Suprapubic skin (tissue), 4 donors: Measurements from ENCODE around the gene STARD3NL. TPM values are rescaled to one million over a fixed set of nuclear protein-coding genes. Genes with fewer than 3 reads are reported as not detected.

ENCODE experiments used
- DNase-seq, 2 donors: peaks; one replicate each; pipeline ENCODE4 v3.0.0-alpha.2; 2019; ENCODE audit warnings: low spot score in 2 of 2
- H3K27ac ChIP-seq: fragments of 200-600 bp; sonication (generic); one replicate; pipeline ENCODE4 v1.5.1; 2019
- H3K27me3 ChIP-seq: fragments of 200-600 bp; sonication (generic); one replicate; pipeline ENCODE4 v1.5.1; 2019
- H3K36me3 ChIP-seq: fragments of 200-600 bp; sonication (generic); one replicate; pipeline ENCODE4 v1.5.1; 2019
- H3K4me1 ChIP-seq: fragments of 200-600 bp; sonication (generic); one replicate; pipeline ENCODE4 v1.5.1; 2019
- H3K4me3 ChIP-seq: fragments of 200-600 bp; sonication (generic); one replicate; pipeline ENCODE4 v1.5.1; 2019; ENCODE audit warnings: mild to moderate bottlenecking
- H3K9me3 ChIP-seq: fragments of 200-600 bp; sonication (generic); one replicate; pipeline ENCODE4 v1.5.1; 2019
- CTCF ChIP-seq, 2 donors: fragments of 200-600 bp in 1 of 2; fragments of 450-650 bp in 1 of 2; sonication (generic) in 1 of 2; IDR thresholded peaks; one replicate each; pipeline ENCODE4 v1.5.1; 2016 to 2019; ENCODE audit warnings: antibody characterized with exemption in 2 of 2, mild to moderate bottlenecking in 1 of 2, moderate library complexity in 1 of 2
- EP300 ChIP-seq: sonication (generic); formaldehyde crosslinking; IDR thresholded peaks from one replicate; pipeline ENCODE4 v1.6.1; 2017; ENCODE audit warnings: antibody characterized with exemption
- POLR2A ChIP-seq, 2 donors: fragments of 450-650 bp; IDR thresholded peaks; one replicate each; pipeline ENCODE4 v1.6.1; 2017; ENCODE audit warnings: antibody characterized with exemption in 2 of 2, mild to moderate bottlenecking in 2 of 2, moderate library complexity in 2 of 2
- POLR2AphosphoS5 ChIP-seq, 3 donors: sonication (generic); formaldehyde crosslinking; IDR thresholded peaks; one replicate each; pipeline ENCODE4 v1.6.1; 2017; ENCODE audit warnings: antibody characterized with exemption in 3 of 3
- WGBS: methylation state at CpG from one replicate; pipeline ENCODE4 v1.1.5; 2018; 5-methylcytosine and 5-hydroxymethylcytosine counted together
- total RNA-seq, 4 donors: library from RNA; depleted of rRNA; stranded (reverse); fragments of >200 nt; gene quantifications; one replicate each; pipeline ENCODE4 v1.1.0, GENCODE V29; 2016

STARD3NL gene
- total RNA-seq, 4 donors from 2014 or later: 7.4 to 12.4 (median 7.9) TPM

GRCh38 chr7:38273286-38273995 is 95.4 kb downstream of the STARD3NL start, which contains the start of gene TARP:
Gene TARP (minus strand): TSS chr7:38273636.
- TF ChIP-seq CTCF (IDR thresholded peaks at IDR 0.05) (no peak), EP300 (no peak), POLR2A (IDR thresholded peaks at IDR 0.05) (no peak), POLR2AphosphoS5 (IDR thresholded peaks at IDR 0.05) (no peak)
- Histone ChIP-seq H3K27ac (no peak within 1 kb of the TSS), H3K9me3 (no peaks in the 10 kb centered on the region), H3K27me3 (no peaks in the 10 kb centered on the region), H3K36me3 (no peaks in the 10 kb centered on the region), H3K4me3 (no peak within 1 kb of the TSS), H3K4me1 (no peaks in the 10 kb centered on the region)
- no peak for DNase-seq
- WGBS: 79% methylated on average over 2 of the region's 2 CpGs

GRCh38 chr7:38274486-38274885 is 96.4 kb downstream of the STARD3NL start:
- H3K36me3 ChIP-seq: no peaks in the 10 kb centered on the region
- WGBS: 80% methylated on average over 4 of the region's 4 CpGs
- no peaks in the 10 kb centered on the region for H3K9me3 ChIP-seq
- TF ChIP-seq POLR2AphosphoS5 (IDR thresholded peaks at IDR 0.05) (no peak), EP300 (no peak), CTCF (IDR thresholded peaks at IDR 0.05) (no peak), POLR2A (IDR thresholded peaks at IDR 0.05) (no peak)
- no peak for DNase-seq
- H3K4me1 ChIP-seq: no peaks in the 10 kb centered on the region
- no peak overlapping the region for H3K27ac ChIP-seq
- no peak overlapping the region for H3K4me3 ChIP-seq
- no peaks in the 10 kb centered on the region for H3K27me3 ChIP-seq

- no peaks in the 10 kb centered on the region for H3K27me3 ChIP-seq
- H3K4me3 ChIP-seq: no peak overlapping the region
- 80% methylated on average over 3 of the region's 3 CpGs for WGBS
- no peaks in the 10 kb centered on the region for H3K9me3 ChIP-seq
- H3K4me1 ChIP-seq: no peaks in the 10 kb centered on the region
- no peaks in the 10 kb centered on the region for H3K36me3 ChIP-seq
- no peak for TF ChIP-seq POLR2A (IDR thresholded peaks at IDR 0.05)
- no peak for TF ChIP-seq EP300
- no peak for TF ChIP-seq CTCF (IDR thresholded peaks at IDR 0.05)
- H3K27ac ChIP-seq: no peak overlapping the region
- DNase-seq: no peak
Measured at GRCh38 chr7:38274927-38275620, 97.0 kb downstream of the STARD3NL start.

GRCh38 chr7:38276096-38276877 is 98.2 kb downstream of the STARD3NL start:
- Histone ChIP-seq H3K4me1 (no peaks in the 10 kb centered on the region), H3K4me3 (no peak overlapping the region), H3K9me3 (no peaks in the 10 kb centered on the region), H3K27me3 (no peaks in the 10 kb centered on the region), H3K27ac (no peak overlapping the region), H3K36me3 (no peaks in the 10 kb centered on the region)
- no peak for DNase-seq
- 64% methylated on average over 6 of the region's 6 CpGs for WGBS
- TF ChIP-seq CTCF (IDR thresholded peaks at IDR 0.05): no peak
- no peak for TF ChIP-seq EP300
- no peak for TF ChIP-seq POLR2AphosphoS5 (IDR thresholded peaks at IDR 0.05)
- no peak for TF ChIP-seq POLR2A (IDR thresholded peaks at IDR 0.05)

DNA sequence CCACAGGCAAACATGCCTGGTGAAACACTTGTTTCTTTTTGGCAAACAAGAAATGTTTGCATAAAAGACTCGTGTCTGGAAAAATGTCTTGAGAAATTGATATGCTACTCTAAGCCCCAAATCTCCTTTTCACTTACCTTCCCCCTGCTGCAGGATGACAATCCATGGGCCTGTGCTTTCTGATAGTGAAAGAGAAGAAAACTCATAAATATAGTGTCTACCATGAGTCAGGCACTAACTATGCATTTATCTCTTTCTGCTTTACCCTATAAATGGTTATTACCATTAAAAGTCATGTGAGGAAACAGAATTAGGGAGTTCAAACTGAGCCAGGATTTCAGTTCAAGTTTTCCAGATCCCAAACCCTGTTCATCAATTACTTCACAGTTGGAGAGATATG is 102.0 kb downstream of the STARD3NL start:
- H3K27me3 ChIP-seq: no peaks in the 10 kb centered on the region
- H3K36me3 ChIP-seq: no peaks in the 10 kb centered on the region
- H3K4me1 ChIP-seq: no peaks in the 10 kb centered on the region
- no peak overlapping the region for H3K4me3 ChIP-seq
- TF ChIP-seq EP300 (no peak), CTCF (IDR thresholded peaks at IDR 0.05) (no peak), POLR2AphosphoS5 (IDR thresholded peaks at IDR 0.05) (no peak), POLR2A (IDR thresholded peaks at IDR 0.05) (no peak)
- H3K27ac ChIP-seq: no peak overlapping the region
- WGBS: 55% methylated on average over 1 of the region's 1 CpG
- H3K9me3 ChIP-seq: no peaks in the 10 kb centered on the region
- no peak for DNase-seq
